Fibroblast of lung (primary cell): ENCODE results near the gene KLK6. TPM values are rescaled to one million over a fixed set of nuclear protein-coding genes. Genes with fewer than 3 reads are reported as not detected.

Experiments
- DNase-seq, 2 donors: peaks; one replicate each; pipeline versions ENCODE4 v3.0.0 to v3.0.0-alpha.2; 2010; ENCODE audit warnings: low read depth in 2 of 2
- H2AFZ ChIP-seq: 2 replicates; pipeline ENCODE4 v1.5.1; 2012; ENCODE audit warnings: low read length, control low read depth, inconsistent platforms
- H3K27ac ChIP-seq: 2 replicates; pipeline ENCODE4 v1.5.1; 2011; ENCODE audit warnings: low read length, control low read depth; ENCODE audit not compliant: insufficient read depth
- H3K27me3 ChIP-seq: 2 replicates; pipeline ENCODE4 v1.5.1; 2011; ENCODE audit warnings: mild to moderate bottlenecking, low read length; ENCODE audit not compliant: control insufficient read depth, insufficient read depth
- H3K36me3 ChIP-seq: 2 replicates; pipeline ENCODE4 v1.5.1; 2011; ENCODE audit warnings: low read length; ENCODE audit not compliant: control insufficient read depth, insufficient read depth
- H3K4me1 ChIP-seq: 2 replicates; pipeline ENCODE4 v1.5.1; 2011; ENCODE audit warnings: low read length; ENCODE audit not compliant: control insufficient read depth, insufficient read depth; ENCODE audit errors: extremely low read depth
- H3K4me2 ChIP-seq: 2 replicates; pipeline ENCODE4 v1.5.1; 2011; ENCODE audit warnings: low read length, control low read depth; ENCODE audit not compliant: insufficient read depth; ENCODE audit errors: extremely low read depth
- H3K4me3 ChIP-seq, 4 experiments: fragments of 200-600 bp in 1 of 4; sonication (generic) in 1 of 4; replicated peaks in 1 of 4; 2 replicates each; pipeline ENCODE4 v1.5.1; 2011 to 2016; ENCODE audit warnings: low read length in 4 of 4, low read depth in 3 of 4, mild to moderate bottlenecking in 3 of 4, control low read depth in 2 of 4, inconsistent platforms in 1 of 4, mixed read lengths in 1 of 4; ENCODE audit not compliant: insufficient read depth in 1 of 4; ENCODE audit errors: control extremely low read depth in 1 of 4
- H3K79me2 ChIP-seq: 2 replicates; pipeline ENCODE4 v1.5.1; 2012; ENCODE audit warnings: mild to moderate bottlenecking, low read length, inconsistent platforms; ENCODE audit not compliant: control insufficient read depth, insufficient read depth
- H3K9ac ChIP-seq: 2 replicates; pipeline ENCODE4 v1.5.1; 2011; ENCODE audit warnings: mild to moderate bottlenecking, low read length, control low read depth; ENCODE audit not compliant: insufficient read depth
- H3K9me3 ChIP-seq: 2 replicates; pipeline ENCODE4 v1.5.1; 2012; ENCODE audit warnings: low read depth, low read length; ENCODE audit not compliant: control insufficient read depth, insufficient read depth
- H4K20me1 ChIP-seq: 2 replicates; pipeline ENCODE4 v1.5.1; 2011; ENCODE audit warnings: low read length; ENCODE audit not compliant: control insufficient read depth, insufficient read depth; ENCODE audit errors: extremely low read depth
- EZH2 ChIP-seq: IDR thresholded peaks from 2 replicates; pipeline ENCODE4 v1.5.1; 2012; ENCODE audit warnings: low read length, control low read depth, mild to moderate bottlenecking; ENCODE audit errors: missing control alignments
- polyA plus RNA-seq, 2 donors: library from polyadenylated mRNA; depleted of rRNA in 1 of 2; stranded (reverse) in 1 of 2; unstranded in 1 of 2; fragments of >200 nt; gene quantifications; 2 replicates each; pipeline ENCODE4 v1.2.1, GENCODE V29; 2011 to 2012; ENCODE audit warnings: missing spikeins in 1 of 2
- total RNA-seq: library from RNA; depleted of rRNA; stranded (reverse); fragments of >200 nt; gene quantifications from 2 replicates; pipeline ENCODE4 v1.2.1, GENCODE V29; 2014
- TF ChIP-seq, protein P1 (sequence below), 2 donors: IDR thresholded peaks in 1 of 2; conservative IDR thresholded peaks in 1 of 2; 1 replicate in 1 of 2; 2 replicates in 1 of 2; pipeline ENCODE4 v1.5.1; 2011 to 2012; ENCODE audit warnings: low read length in 2 of 2, control low read depth in 1 of 2, inconsistent platforms in 1 of 2, low read depth in 1 of 2, mild to moderate bottlenecking in 1 of 2

Gene KLK6
- total and polyA plus RNA-seq, 2 donors (not counting 1 experiment from before 2014, with no cell fraction given), result not detected

GRCh38 chr19:50952910-50953309 is 16.5 kb downstream of the KLK6 start, which contains the start of gene KLK5:
Gene KLK5, minus strand, starts transcription at chr19:50953038. Its CDS starts 381 bp downstream, at chr19:50952657.
- H3K79me2 ChIP-seq, result no peaks in the 10 kb centered on the region
- no peak within 1 kb of the TSS for H3K9ac ChIP-seq
- no peaks in the 10 kb centered on the region for H3K4me1 ChIP-seq
- H3K4me3 ChIP-seq, result no peak within 1 kb of the TSS
- H3K4me2 ChIP-seq, result no peak within 1 kb of the TSS
- no peaks in the 10 kb centered on the region for H3K9me3 ChIP-seq
- H3K27ac ChIP-seq, result no peak within 1 kb of the TSS
- H3K36me3 ChIP-seq, result no peaks in the 10 kb centered on the region
- H3K27me3 ChIP-seq, result no peaks in the 10 kb centered on the region
- no peak for DNase-seq
- H4K20me1 ChIP-seq, result no peaks in the 10 kb centered on the region
- TF ChIP-seq EZH2, result no peak
- TF ChIP-seq, protein P1, sequence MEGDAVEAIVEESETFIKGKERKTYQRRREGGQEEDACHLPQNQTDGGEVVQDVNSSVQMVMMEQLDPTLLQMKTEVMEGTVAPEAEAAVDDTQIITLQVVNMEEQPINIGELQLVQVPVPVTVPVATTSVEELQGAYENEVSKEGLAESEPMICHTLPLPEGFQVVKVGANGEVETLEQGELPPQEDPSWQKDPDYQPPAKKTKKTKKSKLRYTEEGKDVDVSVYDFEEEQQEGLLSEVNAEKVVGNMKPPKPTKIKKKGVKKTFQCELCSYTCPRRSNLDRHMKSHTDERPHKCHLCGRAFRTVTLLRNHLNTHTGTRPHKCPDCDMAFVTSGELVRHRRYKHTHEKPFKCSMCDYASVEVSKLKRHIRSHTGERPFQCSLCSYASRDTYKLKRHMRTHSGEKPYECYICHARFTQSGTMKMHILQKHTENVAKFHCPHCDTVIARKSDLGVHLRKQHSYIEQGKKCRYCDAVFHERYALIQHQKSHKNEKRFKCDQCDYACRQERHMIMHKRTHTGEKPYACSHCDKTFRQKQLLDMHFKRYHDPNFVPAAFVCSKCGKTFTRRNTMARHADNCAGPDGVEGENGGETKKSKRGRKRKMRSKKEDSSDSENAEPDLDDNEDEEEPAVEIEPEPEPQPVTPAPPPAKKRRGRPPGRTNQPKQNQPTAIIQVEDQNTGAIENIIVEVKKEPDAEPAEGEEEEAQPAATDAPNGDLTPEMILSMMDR (conservative IDR thresholded peaks at IDR 0.05 in 1 of 2, IDR thresholded peaks at IDR 0.05 in 1 of 2; ENCODE audit: low read depth in 1 of 2, low read length in 2 of 2), result no peak
- no peak within 1 kb of the TSS for H2AFZ ChIP-seq

- H3K9me3 ChIP-seq, result no peaks in the 10 kb centered on the region
- DNase-seq, result no peak
- no peaks in the 10 kb centered on the region for H4K20me1 ChIP-seq
- no peak overlapping the region for H3K4me2 ChIP-seq
- H2AFZ ChIP-seq, result no peak overlapping the region
- no peaks in the 10 kb centered on the region for H3K27me3 ChIP-seq
- TF ChIP-seq, protein P1 (conservative IDR thresholded peaks at IDR 0.05 in 1 of 2, IDR thresholded peaks at IDR 0.05 in 1 of 2; ENCODE audit: low read depth in 1 of 2, low read length in 2 of 2), result no peak
- TF ChIP-seq EZH2, result no peak
- H3K36me3 ChIP-seq, result no peaks in the 10 kb centered on the region
- no peaks in the 10 kb centered on the region for H3K4me1 ChIP-seq
- no peaks in the 10 kb centered on the region for H3K79me2 ChIP-seq
- H3K9ac ChIP-seq, result no peak overlapping the region
- H3K27ac ChIP-seq, result no peak overlapping the region
- no peak overlapping the region for H3K4me3 ChIP-seq
Observed at GRCh38 chr19:50949861-50950260, 19.5 kb downstream of the KLK6 start.

- H3K79me2 ChIP-seq, result no peaks in the 10 kb centered on the region
Observed at GRCh38 chr19:50947123-50947522, 22.3 kb downstream of the KLK6 start.

More at GRCh38 chr19:50947123-50947522, 22.3 kb downstream of the KLK6 start:
- Histone ChIP-seq H3K4me2 (no peak overlapping the region), H3K27ac (no peak overlapping the region), H3K4me1 (no peaks in the 10 kb centered on the region), H3K36me3 (no peaks in the 10 kb centered on the region), H3K9me3 (no peaks in the 10 kb centered on the region), H3K4me3 (no peak overlapping the region), H2AFZ (no peak overlapping the region), H3K9ac (no peak overlapping the region), H4K20me1 (no peaks in the 10 kb centered on the region), H3K27me3 (no peaks in the 10 kb centered on the region)
- DNase-seq, result no peak
- TF ChIP-seq EZH2, result no peak
- TF ChIP-seq, protein P1 (conservative IDR thresholded peaks at IDR 0.05 in 1 of 2, IDR thresholded peaks at IDR 0.05 in 1 of 2; ENCODE audit: low read depth in 1 of 2, low read length in 2 of 2), result no peak
